GM21360 (cell line): Measurements from ENCODE around the gene ARRDC1.

Experiments
- ATAC-seq: cut with Tn5 transposase; IDR thresholded peaks from one replicate; pipeline ENCODE4 v1.9.1; 2021; ENCODE audit warnings: mild to moderate bottlenecking, moderate library complexity; ENCODE audit not compliant: unreplicated experiment

ARRDC1 gene

DNA sequence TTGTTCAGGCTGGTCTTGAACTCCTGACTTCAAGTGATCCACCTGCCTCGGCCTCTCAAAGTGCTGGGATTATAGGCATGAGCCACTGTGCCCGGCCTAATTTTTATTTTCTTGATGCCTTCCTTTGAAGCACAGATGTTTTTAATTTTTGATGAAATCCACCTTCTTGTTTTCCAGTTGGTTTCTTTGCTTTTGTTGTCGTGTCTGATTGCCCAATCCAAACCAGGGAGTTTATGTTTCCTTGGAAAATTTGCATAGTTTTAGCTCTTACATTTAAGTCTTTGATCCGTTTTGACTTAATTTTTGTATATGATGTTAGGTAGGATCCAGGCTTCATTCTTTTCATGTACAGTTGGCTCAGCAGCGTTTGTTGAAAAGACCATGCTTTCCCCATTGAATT is 28.5 kb downstream of the ARRDC1 start:
- no peak for ATAC-seq

DNA sequence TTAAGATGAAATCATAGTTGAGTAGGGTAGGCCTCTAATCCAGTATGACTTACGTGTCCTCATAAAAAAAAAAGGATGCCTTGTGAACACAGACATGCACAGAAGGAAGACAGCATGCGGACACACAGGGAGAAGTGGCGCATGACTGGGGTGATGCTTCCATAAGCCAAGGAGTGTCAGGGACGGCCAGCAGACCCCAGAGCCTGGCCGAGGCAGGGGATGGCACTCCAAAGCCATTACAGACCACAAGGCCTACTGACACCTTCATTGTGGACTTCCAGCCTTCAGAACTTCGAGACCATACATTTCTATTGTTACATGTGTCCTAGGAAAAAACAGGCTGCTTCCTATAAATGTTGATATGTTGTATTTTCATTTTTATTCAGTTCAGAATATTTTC is 33.2 kb downstream of the ARRDC1 start:
- ATAC-seq, result no peak

DNA sequence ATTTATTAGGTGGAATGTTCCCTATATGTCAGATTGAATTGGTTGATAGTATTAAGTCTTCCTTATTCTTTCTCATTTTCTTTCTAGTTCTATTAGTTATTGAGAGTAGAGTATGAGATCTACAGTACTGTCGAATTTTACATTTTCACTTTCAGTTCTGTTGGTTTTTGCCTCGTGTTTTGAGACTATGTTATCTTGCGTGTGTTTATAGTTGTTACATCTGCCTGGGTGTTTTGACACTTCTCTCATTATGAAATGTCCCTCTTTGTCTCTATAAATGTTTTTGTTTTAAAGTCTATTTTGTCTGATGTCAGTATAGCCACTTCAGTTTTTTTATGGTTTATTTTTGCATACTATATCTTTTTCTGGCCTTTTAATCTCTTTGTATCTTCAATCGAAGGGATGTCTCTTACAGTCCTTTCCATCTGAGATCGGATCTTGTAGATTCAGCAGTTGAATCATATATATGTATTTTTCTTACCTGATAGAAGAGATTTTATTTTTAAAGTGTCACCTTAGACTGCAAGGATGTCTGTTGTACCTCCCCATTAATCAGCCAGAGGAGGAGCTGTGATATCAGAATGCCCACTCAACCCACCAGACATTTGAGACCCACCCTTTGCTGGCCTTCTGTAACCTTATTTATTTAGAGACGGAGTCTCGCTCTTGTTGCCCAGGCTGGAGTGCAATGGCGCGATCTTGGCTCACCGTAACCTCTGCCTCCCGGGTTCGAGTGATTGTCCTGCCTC is 34.0 kb downstream of the ARRDC1 start:
- ATAC-seq, result no peak

DNA sequence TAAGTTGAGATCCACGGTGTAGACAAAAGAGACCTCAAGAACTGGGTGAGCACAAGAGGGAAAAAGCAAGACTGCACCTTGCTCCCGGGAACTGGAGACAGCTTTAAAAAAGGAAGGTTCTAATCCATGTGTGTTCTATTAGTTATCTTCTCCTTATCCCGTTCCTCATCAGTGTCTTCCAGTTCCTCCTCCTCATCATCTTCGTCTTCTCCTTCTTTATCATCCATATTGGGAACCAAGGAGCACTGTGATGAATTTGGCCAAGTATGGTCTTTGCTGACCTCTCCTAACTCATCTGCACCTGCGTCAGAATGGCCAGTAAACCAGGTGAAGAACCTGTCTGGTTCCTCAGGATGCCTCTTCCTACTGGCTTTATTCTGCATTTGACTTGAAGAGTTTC is 35.4 kb downstream of the ARRDC1 start:
- ATAC-seq, result no peak

GRCh38 chr9:137642118-137642601 is 36.7 kb downstream of the ARRDC1 start:
- no peak for ATAC-seq

DNA sequence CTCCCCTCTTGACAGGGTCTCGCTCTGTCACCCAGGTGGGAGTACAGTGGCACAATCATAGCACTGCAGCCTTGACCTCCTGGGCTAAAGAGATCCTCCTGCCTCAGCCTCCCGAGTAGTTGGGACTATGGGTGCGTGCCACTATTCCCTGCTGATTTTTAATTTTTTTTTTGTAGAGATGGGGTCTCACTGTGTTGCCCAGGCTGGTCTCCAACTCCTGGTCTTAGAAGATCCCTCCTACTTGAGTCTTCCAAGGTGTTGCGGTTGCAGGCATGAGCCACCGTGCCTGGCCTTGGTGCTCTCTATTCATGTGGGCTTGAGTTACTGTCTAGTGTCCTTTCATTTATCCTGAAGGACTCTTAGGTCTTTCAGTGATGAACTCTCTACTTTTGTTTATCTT is 37.4 kb downstream of the ARRDC1 start:
- ATAC-seq, result no peak

- ATAC-seq, result no peak
Measured at GRCh38 chr9:137643921-137644320, 38.4 kb downstream of the ARRDC1 start.

GRCh38 chr9:137645211-137645610 is 39.7 kb downstream of the ARRDC1 start:
- ATAC-seq, result no peak

DNA sequence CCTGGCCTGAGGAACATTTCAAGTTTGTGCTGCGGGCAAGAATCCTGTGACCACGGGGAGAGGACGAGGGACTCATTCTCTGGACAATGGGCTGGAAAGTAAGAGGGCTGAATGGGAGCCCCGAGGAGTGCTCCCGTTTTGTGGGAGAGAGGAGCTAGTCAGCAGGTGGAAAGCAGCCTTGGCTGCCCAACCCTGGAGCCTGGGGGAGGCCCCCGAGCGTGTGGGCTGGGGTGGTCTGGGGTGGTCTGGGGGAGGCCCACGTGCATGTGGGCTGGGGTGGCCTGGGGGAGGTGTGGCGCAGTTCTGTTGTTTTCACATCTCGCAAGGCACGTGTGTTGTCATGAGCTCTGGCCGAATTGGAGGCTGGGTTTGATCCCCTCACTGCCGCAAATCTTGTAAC is 40.9 kb downstream of the ARRDC1 start:
- ATAC-seq, result no peak

DNA sequence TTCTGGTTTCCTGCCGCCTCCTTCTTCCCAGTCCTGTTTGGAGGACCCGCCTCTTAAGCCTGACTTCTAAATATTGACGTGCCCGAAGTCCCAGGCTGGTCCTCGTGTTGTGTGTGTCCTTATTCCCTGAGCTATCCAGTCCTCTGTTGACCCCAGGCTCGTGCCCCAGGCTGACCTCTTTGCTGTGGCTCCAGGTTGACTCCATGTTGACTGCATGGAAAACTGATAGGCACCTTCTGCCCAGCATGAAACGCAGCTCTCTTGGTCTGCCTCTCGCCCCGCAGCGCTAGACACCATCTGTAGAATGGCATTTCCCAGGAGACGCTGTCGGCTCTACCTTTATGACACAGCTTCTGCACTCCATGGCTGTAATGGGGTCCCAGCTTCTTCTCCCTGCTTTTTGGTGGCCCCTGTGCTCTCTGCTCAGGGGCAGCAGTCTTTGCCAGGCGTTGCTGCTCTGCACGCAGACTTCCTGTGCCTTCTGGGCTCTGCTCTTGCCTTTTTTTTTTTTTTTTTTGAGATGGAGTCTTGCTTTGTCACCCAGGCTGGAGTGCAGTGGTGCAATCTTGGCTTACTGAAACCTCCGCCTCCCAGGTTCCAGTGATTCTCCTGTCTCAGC is 41.7 kb downstream of the ARRDC1 start:
- ATAC-seq, result no peak

GRCh38 chr9:137648396-137648795 is 42.9 kb downstream of the ARRDC1 start:
- ATAC-seq, result no peak

GRCh38 chr9:137649553-137649952 is 44.1 kb downstream of the ARRDC1 start:
- ATAC-seq, result no peak

GRCh38 chr9:137650259-137650658 is 44.8 kb downstream of the ARRDC1 start:
- no peak for ATAC-seq

DNA sequence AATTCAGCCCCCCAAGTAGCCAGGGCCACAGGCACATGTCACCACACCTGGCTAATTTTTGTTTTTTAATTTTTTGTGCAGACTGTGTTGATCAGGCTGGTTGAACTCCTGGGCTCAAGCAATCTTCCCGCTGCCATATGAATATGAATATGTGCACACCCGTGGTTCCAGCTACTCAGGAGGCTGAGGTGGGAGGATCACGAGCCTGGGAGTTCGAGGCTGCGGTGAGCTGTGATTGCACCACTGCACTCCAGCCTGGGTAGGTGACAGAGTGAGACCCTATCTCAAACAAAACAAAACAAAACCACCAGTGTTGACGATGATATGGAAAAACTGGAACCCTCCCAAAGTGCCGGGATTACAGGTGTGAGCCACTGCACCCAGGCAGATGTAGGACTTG is 45.3 kb downstream of the ARRDC1 start:
- no peak for ATAC-seq

DNA sequence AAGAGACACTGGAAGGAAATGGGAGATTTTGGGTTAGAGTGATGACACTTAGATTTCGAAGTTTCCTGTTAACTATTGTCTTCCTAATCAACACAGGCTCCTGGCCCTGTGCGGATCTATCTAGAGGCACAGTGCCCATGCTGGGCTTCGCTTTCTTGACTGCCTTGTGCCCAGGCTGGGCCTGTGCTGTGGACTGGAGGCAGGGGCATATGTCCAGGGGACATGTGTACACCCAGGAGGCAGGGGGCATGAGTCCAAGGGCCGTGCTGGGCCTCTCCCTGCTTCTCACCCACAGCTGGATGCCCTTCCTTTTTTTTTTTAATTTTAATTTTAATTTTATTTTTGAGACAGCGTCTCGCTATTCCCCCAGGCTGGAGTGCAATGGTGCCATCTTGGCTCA is 50.9 kb downstream of the ARRDC1 start:
- ATAC-seq, result no peak

GRCh38 chr9:137657606-137658005 is 52.1 kb downstream of the ARRDC1 start:
- no peak for ATAC-seq

DNA sequence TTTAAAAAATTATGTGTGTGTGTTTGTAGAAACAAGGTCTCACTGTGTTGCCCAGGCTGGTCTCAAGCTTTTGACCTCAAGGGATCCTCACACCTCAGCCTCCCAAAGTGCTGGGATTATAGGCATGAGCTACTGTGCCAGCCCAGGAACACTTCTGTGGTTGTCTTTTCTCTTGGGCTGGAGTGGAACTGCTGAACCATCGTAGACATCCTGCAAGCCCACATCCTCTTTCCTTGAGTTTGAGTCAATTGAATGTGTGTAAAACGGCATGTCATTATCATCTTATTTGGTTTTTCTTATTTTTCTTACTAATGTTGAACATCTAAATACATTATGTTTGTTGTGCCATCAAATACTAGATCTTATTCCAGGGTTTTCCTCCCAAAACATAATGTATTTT is 53.3 kb downstream of the ARRDC1 start:
- no peak for ATAC-seq

GRCh38 chr9:137660144-137660543 is 54.7 kb downstream of the ARRDC1 start:
- ATAC-seq, result no peak

GRCh38 chr9:137663584-137663983 is 58.1 kb downstream of the ARRDC1 start:
- ATAC-seq, result no peak

DNA sequence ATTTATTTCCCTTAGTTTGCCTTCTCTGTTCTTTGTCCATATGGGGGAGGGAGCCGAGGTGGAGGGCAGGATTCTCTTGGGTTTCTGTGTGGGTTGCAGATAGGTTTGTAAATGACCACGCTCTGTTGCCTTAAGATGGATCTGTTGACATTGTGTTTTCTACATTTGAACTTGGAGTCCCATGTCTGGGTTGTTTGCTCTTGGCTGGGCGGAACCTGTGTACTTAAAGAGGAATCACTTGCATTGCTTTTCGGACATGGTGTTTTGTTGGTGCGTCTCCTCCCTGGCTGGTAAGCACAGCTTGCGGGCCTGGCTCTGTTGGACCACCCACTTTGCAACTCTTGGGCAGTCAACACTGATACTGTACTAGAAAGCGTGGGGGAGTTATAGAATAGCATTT is 59.2 kb downstream of the ARRDC1 start:
- ATAC-seq, result no peak
